Transverse colon (tissue), 3 donors: ENCODE measurements around the gene KCNJ5.

Experiments used
- CTCF ChIP-seq, 5 experiments: fragments of 200-600 bp in 3 of 5; fragments of 450-650 bp in 2 of 5; sonication (generic) in 3 of 5; IDR thresholded peaks; 1 replicate in 2 of 5; 2 replicates in 3 of 5; pipeline ENCODE4 v1.5.1; 2016 to 2017; ENCODE audit warnings: antibody characterized with exemption in 5 of 5, inconsistent platforms in 3 of 5, mild to moderate bottlenecking in 2 of 5, moderate library complexity in 1 of 5
- EP300 ChIP-seq: sonication (generic); formaldehyde crosslinking; IDR thresholded peaks from one replicate; pipeline ENCODE4 v1.6.1; 2017; ENCODE audit warnings: antibody characterized with exemption, low read depth
- POLR2A ChIP-seq: fragments of 450-650 bp; IDR thresholded peaks from one replicate; pipeline ENCODE4 v1.6.1; 2016; ENCODE audit warnings: antibody characterized with exemption, mild to moderate bottlenecking, moderate library complexity

GRCh38 chr11:128957202-128957482 lies 66.0 kb downstream of the KCNJ5 start:
- TF ChIP-seq EP300: no peak
- TF ChIP-seq CTCF (IDR thresholded peaks at IDR 0.05): no peak
- TF ChIP-seq POLR2A: no peak
